Measurements from ENCODE around the gene CFAP43. TPM values are rescaled to one million over a fixed set of nuclear protein-coding genes. Genes with fewer than 3 reads are reported as not detected.
A peak's percentile ranks its signal among the peaks of the same experiment; 100 is the strongest.

CFAP43 gene
- total and polyA plus RNA-seq, 5 donors from 2014 or later: not detected

GRCh38 chr10:104273899-104274575, 41.9 kb upstream of the CFAP43 start:
- no peak for DNase-seq
- Histone ChIP-seq H3K27me3 (ENCODE audit: control insufficient read depth, insufficient read depth, low read length) (peaks cover 8% of the 10 kb centered on the region), H3K27ac (ENCODE audit: insufficient read depth, low read length, poor library complexity, severe bottlenecking) (no peak overlapping the region), H3K36me3 (ENCODE audit: control insufficient read depth, insufficient read depth, low read length) (no peaks in the 10 kb centered on the region), H3K4me3 (ENCODE audit: low read depth, low read length) (no peak overlapping the region), H3K9me3 (ENCODE audit: control insufficient read depth in 2 of 2, low read length in 2 of 2) (no peaks in the 10 kb centered on the region), H3K4me1 (ENCODE audit: control insufficient read depth, insufficient read depth, low read length, poor library complexity, severe bottlenecking) (peaks cover 14% of the 10 kb centered on the region)
- no peak for ATAC-seq (ENCODE audit: low read depth in 2 of 2)
- Mint-ChIP-seq H3K4me1 (peaks cover 3 to 10% (median 5%) of the 10 kb centered on the region in 4 donors), H3K27me3 (peaks cover 30% of the 10 kb centered on the region), H3K36me3 (no peaks in the 10 kb centered on the region), H3K4me3 (peak overlapping the region in 1 of 4 donors; percentile 9), H3K27ac (peak overlapping the region in 1 of 3 donors; percentile 38), H3K9me3 (no peaks in the 10 kb centered on the region)

DNA sequence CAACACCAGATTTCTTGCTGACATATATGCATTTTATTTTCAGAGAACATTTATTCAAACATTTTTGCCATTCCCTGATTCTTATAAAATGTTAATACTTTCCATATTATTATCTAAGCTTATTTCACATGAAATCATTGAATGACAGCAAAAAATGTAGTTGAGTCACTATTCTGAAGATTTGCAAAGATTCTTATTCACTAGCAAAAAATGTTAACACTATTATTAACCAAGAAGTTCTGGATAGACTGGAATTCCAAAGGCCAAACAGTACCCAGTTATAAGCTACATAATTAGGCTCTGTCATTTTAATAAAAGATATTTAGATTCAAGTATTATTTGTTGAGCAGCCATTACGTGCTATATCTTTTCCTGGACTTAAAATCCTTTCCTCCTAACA, 41.1 kb upstream of the CFAP43 start:
- DNase-seq: no peak
- no peak overlapping the region for H3K27ac ChIP-seq (ENCODE audit: insufficient read depth, low read length, poor library complexity, severe bottlenecking)
- H3K27me3 Mint-ChIP-seq: peaks cover 26% of the 10 kb centered on the region
- H3K36me3 ChIP-seq (ENCODE audit: control insufficient read depth, insufficient read depth, low read length): no peaks in the 10 kb centered on the region
- H3K27ac Mint-ChIP-seq: no peak overlapping the region
- H3K4me1 Mint-ChIP-seq: peaks cover 3 to 16% (median 10%) of the 10 kb centered on the region in 4 donors
- ATAC-seq (ENCODE audit: low read depth in 2 of 2): no peak
- H3K9me3 Mint-ChIP-seq: no peaks in the 10 kb centered on the region
- no peaks in the 10 kb centered on the region for H3K36me3 Mint-ChIP-seq
- no peaks in the 10 kb centered on the region for H3K9me3 ChIP-seq (ENCODE audit: control insufficient read depth in 2 of 2, low read length in 2 of 2)
- no peak overlapping the region for H3K4me3 Mint-ChIP-seq
- peaks cover 18% of the 10 kb centered on the region for H3K4me1 ChIP-seq (ENCODE audit: control insufficient read depth, insufficient read depth, low read length, poor library complexity, severe bottlenecking)
- no peak overlapping the region for H3K4me3 ChIP-seq (ENCODE audit: low read depth, low read length)
- H3K27me3 ChIP-seq (ENCODE audit: control insufficient read depth, insufficient read depth, low read length): peaks cover 8% of the 10 kb centered on the region

- Mint-ChIP-seq H3K36me3 (peaks cover 17% of the 10 kb centered on the region), H3K9me3 (no peaks in the 10 kb centered on the region), H3K27ac (peak within 1 kb of the TSS; percentile 94 to 98 (median 97)), H3K27me3 (peaks cover 5% of the 10 kb centered on the region), H3K4me3 (peak within 1 kb of the TSS; percentile 95 to 98 (median 96)), H3K4me1 (peaks cover 24 to 55% (median 42%) of the 10 kb centered on the region in 4 donors)
- ATAC-seq (ENCODE audit: low read depth in 2 of 2) (peak; percentile 97), DNase-seq (peak; percentile 98 to 99 (median 98))
- Histone ChIP-seq H3K27ac (ENCODE audit: insufficient read depth, low read length, poor library complexity, severe bottlenecking) (peak within 1 kb of the TSS; percentile 94), H3K4me3 (ENCODE audit: low read depth, low read length) (peak within 1 kb of the TSS; percentile 99), H3K9me3 (ENCODE audit: control insufficient read depth in 2 of 2, low read length in 2 of 2) (no peaks in the 10 kb centered on the region), H3K27me3 (ENCODE audit: control insufficient read depth, insufficient read depth, low read length) (no peaks in the 10 kb centered on the region), H3K4me1 (ENCODE audit: control insufficient read depth, insufficient read depth, low read length, poor library complexity, severe bottlenecking) (peaks cover 41% of the 10 kb centered on the region), H3K36me3 (ENCODE audit: control insufficient read depth, insufficient read depth, low read length) (peaks cover 31% of the 10 kb centered on the region)
Observed at GRCh38 chr10:104268713-104269645, 36.8 kb upstream of the CFAP43 start, which contains the start of gene GSTO2. TSS of gene GSTO2 (plus strand) at chr10:104269184. CDS start at chr10:104274916, 5,732 bp downstream.

DNA sequence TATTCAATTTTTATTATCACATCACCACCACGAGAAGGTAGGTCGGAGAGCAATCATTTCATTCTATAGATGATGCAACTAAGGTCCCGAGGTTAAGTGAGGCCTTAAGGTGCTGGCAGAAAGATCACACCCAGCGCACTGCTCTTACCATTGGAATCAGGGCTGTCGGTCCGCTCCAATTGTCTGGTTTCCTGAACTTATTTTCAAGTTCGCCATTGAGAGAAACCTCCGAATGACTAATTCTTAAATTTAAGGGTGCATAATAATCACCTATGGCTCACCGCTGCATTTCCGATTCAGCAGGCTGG, 36.2 kb upstream of the CFAP43 start:
- Mint-ChIP-seq H3K36me3 (peaks cover 21% of the 10 kb centered on the region), H3K4me1 (peaks cover 29 to 61% (median 48%) of the 10 kb centered on the region in 4 donors), H3K27ac (peak overlapping the region; percentile 94 to 98 (median 97)), H3K9me3 (no peaks in the 10 kb centered on the region), H3K27me3 (peaks cover 7% of the 10 kb centered on the region), H3K4me3 (peak overlapping the region; percentile 95 to 98 (median 96))
- H3K4me1 ChIP-seq (ENCODE audit: control insufficient read depth, insufficient read depth, low read length, poor library complexity, severe bottlenecking): peaks cover 41% of the 10 kb centered on the region
- H3K27ac ChIP-seq (ENCODE audit: insufficient read depth, low read length, poor library complexity, severe bottlenecking): peak overlapping the region; percentile 94
- H3K4me3 ChIP-seq (ENCODE audit: low read depth, low read length): peak overlapping the region; percentile 99
- no peaks in the 10 kb centered on the region for H3K27me3 ChIP-seq (ENCODE audit: control insufficient read depth, insufficient read depth, low read length)
- H3K9me3 ChIP-seq (ENCODE audit: control insufficient read depth in 2 of 2, low read length in 2 of 2): no peaks in the 10 kb centered on the region
- H3K36me3 ChIP-seq (ENCODE audit: control insufficient read depth, insufficient read depth, low read length): peaks cover 37% of the 10 kb centered on the region
- DNase-seq (no peak), ATAC-seq (ENCODE audit: low read depth in 2 of 2) (no peak)

- peaks cover 42% of the 10 kb centered on the region for H3K36me3 ChIP-seq (ENCODE audit: control insufficient read depth, insufficient read depth, low read length)
- H3K9me3 Mint-ChIP-seq: no peaks in the 10 kb centered on the region
Observed at GRCh38 chr10:104267721-104268404, 35.7 kb upstream of the CFAP43 start.

DNA sequence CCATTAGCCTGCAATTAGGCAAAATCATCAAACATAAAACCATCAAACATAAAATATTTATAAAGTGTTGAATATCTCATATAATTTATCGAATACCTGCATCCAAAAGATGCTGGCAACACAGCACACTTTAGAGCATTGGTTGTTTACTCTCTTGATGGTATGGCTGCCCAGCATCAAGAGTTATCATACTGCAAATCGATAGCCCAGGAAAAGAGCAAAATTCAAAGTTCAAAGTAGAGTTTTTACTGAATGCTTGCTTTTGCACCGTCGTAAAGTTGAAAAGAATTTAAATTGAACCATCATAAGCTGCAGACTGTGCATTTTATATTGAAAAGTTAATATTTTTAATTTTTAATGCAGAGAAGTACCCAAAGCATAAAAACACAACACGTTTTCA, 32.6 kb upstream of the CFAP43 start:
- peaks cover 66% of the 10 kb centered on the region for H3K36me3 ChIP-seq (ENCODE audit: control insufficient read depth, insufficient read depth, low read length)
- H3K4me3 ChIP-seq (ENCODE audit: low read depth, low read length): peak overlapping the region; percentile 28
- H3K4me1 ChIP-seq (ENCODE audit: control insufficient read depth, insufficient read depth, low read length, poor library complexity, severe bottlenecking): peaks cover 58% of the 10 kb centered on the region
- Mint-ChIP-seq H3K4me1 (peaks cover 38 to 89% (median 67%) of the 10 kb centered on the region in 4 donors), H3K27me3 (peaks cover 7% of the 10 kb centered on the region), H3K36me3 (peaks cover 30% of the 10 kb centered on the region), H3K9me3 (no peaks in the 10 kb centered on the region), H3K4me3 (peak overlapping the region in 1 of 4 donors; percentile 62), H3K27ac (no peak overlapping the region)
- DNase-seq: no peak
- H3K27me3 ChIP-seq (ENCODE audit: control insufficient read depth, insufficient read depth, low read length): no peaks in the 10 kb centered on the region
- H3K27ac ChIP-seq (ENCODE audit: insufficient read depth, low read length, poor library complexity, severe bottlenecking): no peak overlapping the region
- no peaks in the 10 kb centered on the region for H3K9me3 ChIP-seq (ENCODE audit: control insufficient read depth in 2 of 2, low read length in 2 of 2)
- ATAC-seq (ENCODE audit: low read depth in 2 of 2): no peak

More at GRCh38 chr10:104267721-104268404, 35.7 kb upstream of the CFAP43 start:
- Histone ChIP-seq H3K4me3 (ENCODE audit: low read depth, low read length) (peak overlapping the region; percentile 99), H3K4me1 (ENCODE audit: control insufficient read depth, insufficient read depth, low read length, poor library complexity, severe bottlenecking) (peaks cover 41% of the 10 kb centered on the region), H3K27ac (ENCODE audit: insufficient read depth, low read length, poor library complexity, severe bottlenecking) (peak overlapping the region; percentile 94), H3K9me3 (ENCODE audit: control insufficient read depth in 2 of 2, low read length in 2 of 2) (no peaks in the 10 kb centered on the region), H3K27me3 (ENCODE audit: control insufficient read depth, insufficient read depth, low read length) (no peaks in the 10 kb centered on the region)
- ATAC-seq (ENCODE audit: low read depth in 2 of 2) (no peak), DNase-seq (no peak)
- peaks cover 7% of the 10 kb centered on the region for H3K27me3 Mint-ChIP-seq
- H3K36me3 Mint-ChIP-seq: peaks cover 21% of the 10 kb centered on the region
- peaks cover 29 to 64% (median 48%) of the 10 kb centered on the region in 4 donors for H3K4me1 Mint-ChIP-seq
- H3K4me3 Mint-ChIP-seq: peak overlapping the region; percentile 95 to 98 (median 96)
- H3K27ac Mint-ChIP-seq: peak overlapping the region; percentile 94 to 98 (median 97)

GRCh38 chr10:104262055-104262454, 29.9 kb upstream of the CFAP43 start:
- Mint-ChIP-seq H3K4me3 (peak overlapping the region in 1 of 4 donors; percentile 30), H3K27me3 (peaks cover 4% of the 10 kb centered on the region), H3K4me1 (peaks cover 24 to 87% (median 71%) of the 10 kb centered on the region in 4 donors), H3K27ac (peak overlapping the region; percentile 4 to 89 (median 80)), H3K36me3 (peaks cover 47% of the 10 kb centered on the region), H3K9me3 (no peaks in the 10 kb centered on the region)
- H3K36me3 ChIP-seq (ENCODE audit: control insufficient read depth, insufficient read depth, low read length): peaks cover 79% of the 10 kb centered on the region
- no peaks in the 10 kb centered on the region for H3K27me3 ChIP-seq (ENCODE audit: control insufficient read depth, insufficient read depth, low read length)
- ATAC-seq (ENCODE audit: low read depth in 2 of 2) (no peak), DNase-seq (no peak)
- no peak overlapping the region for H3K4me3 ChIP-seq (ENCODE audit: low read depth, low read length)
- H3K27ac ChIP-seq (ENCODE audit: insufficient read depth, low read length, poor library complexity, severe bottlenecking): no peak overlapping the region
- peaks cover 48% of the 10 kb centered on the region for H3K4me1 ChIP-seq (ENCODE audit: control insufficient read depth, insufficient read depth, low read length, poor library complexity, severe bottlenecking)
- no peaks in the 10 kb centered on the region for H3K9me3 ChIP-seq (ENCODE audit: control insufficient read depth in 2 of 2, low read length in 2 of 2)
